T47D (cell line): ENCODE results near the gene CACNG6.
A peak's percentile ranks its signal among the peaks of the same experiment; 100 is the strongest.
"Not testable (repeated sequence)": the region's sequence is repeated elsewhere in the genome, so short reads cannot be mapped to it uniquely, and the experiment has no call there.

Experiments
- DNase-seq, 2 experiments: peaks; one replicate each; pipeline versions ENCODE4 v3.0.0 to v3.0.0-alpha.2; 2011 to 2012; ENCODE audit warnings: low read depth in 1 of 2, low spot score in 1 of 2
- JUND ChIP-seq: IDR thresholded peaks from 2 replicates; pipeline ENCODE4 v1.6.1; 2012; ENCODE audit warnings: low read depth
- in situ Hi-C: cut with HindIII; loops from 2 replicates; pipeline ENCODE4 v1.10.0; 2016; ENCODE audit warnings: low sequenced_read_pairs, low pct_unique_long_range_greater_than_20kb

The CACNG6 gene, protein sequence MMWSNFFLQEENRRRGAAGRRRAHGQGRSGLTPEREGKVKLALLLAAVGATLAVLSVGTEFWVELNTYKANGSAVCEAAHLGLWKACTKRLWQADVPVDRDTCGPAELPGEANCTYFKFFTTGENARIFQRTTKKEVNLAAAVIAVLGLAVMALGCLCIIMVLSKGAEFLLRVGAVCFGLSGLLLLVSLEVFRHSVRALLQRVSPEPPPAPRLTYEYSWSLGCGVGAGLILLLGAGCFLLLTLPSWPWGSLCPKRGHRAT

DNA sequence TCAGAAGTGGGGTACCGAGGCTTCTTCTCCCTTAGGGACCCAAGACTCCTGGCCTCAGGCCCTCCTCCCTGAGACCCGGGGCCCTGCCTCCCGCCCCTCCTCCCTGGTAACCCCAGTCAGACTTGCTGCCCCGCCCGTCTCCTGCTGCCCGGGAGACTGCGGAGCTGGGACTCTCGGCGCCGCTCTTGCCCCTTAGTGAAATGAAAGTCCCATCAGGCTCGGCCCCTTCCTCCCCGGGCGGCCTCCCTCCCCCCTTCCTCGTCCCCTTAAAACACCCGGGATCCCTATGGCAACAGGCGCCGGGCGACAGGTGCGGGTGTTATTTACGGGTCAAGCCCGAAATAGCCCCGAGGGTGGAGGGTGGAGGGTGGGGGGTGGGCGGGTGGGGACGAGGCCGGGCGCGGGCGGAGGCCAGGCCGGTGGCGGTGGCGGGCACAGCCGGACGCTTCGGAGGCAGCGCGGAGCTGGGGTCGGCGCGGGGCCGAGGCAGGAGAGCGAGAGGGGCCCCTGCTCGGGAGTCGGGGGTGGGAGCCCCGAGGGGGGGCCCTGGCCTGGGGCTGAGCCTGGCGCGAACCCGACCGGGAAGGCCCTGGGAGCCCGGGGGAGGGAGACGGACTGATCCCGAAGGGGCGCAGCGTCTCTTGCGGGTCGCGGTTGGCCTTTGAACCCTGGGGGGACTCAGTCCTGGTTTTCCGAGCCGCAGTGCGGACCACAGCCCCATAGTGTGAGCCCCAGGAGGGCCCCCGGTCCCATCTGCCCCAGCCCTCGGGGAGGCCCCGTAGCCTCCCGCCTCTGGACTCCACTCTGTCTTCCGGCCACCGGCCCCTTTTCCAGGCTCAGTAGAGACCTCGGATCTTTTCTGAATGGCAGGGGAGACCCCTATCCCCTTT, at the start of gene CACNG6:
Gene CACNG6, plus strand, starts transcription at position 414 of the 890 bp plus-strand sequence. CDS start 1,241 bp downstream, outside the sequence.
- in situ Hi-C loops = no loop called here
- peak; percentile 44 to 72 for DNase-seq
- TF ChIP-seq JUND = no peak

DNA sequence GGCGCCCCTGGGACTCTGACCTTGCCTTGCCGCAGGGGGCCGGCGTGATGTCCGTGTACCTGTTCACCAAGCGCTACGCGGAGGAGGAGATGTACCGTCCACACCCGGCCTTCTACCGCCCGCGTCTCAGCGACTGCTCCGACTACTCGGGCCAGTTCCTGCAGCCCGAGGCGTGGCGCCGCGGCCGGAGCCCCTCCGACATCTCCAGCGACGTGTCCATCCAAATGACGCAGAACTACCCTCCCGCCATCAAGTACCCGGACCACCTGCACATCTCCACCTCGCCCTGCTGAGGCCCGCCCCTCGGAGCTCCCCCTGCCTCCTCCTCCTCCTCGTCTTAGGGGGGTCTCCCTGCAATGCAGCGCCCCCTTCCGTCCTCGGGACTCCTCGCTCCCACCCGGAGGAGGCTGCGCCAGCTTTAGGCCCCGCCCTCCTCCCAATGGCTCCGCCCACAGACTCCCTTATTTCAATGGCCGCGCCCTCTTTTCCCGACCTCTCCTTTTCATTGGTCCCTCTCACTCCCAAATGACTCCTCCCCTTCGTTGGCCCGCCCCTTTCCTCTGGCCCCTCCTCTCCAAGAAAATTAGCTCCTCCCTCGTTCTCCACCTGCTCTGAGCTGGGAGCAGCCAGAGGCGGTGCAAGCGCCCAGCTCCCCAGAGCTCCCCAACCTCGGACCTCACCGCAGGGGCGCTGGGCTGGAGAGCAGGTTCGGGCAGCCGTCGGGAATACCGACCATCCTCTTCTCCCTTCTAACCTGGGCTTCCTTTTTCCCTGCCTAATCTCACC, 49.2 kb upstream of the CACNG6 start:
- in situ Hi-C loops = no loop called here
- DNase-seq = peak; percentile 49 to 90
- no peak for TF ChIP-seq JUND

DNA sequence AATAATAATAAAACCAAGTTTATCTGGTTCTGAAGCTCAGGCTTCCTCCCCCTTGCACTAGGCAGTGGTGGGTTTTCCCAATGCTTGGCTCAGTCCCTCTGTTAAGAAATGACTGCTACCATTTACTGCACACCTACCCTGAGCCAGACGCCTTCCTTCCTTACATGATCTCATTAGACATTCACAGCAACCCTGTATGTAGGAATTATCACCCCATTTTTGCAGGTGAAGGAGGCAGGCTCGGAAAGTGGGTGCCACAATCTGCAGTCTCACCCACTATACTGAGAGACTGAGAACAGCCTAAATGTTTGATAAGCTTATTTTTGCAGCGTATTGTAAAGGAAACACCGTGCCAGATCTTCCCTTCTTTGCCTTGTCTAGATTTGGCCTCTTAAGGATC, 47.0 kb upstream of the CACNG6 start:
- in situ Hi-C loops = no loop called here
- no peak for TF ChIP-seq JUND
- DNase-seq = no peak

DNA sequence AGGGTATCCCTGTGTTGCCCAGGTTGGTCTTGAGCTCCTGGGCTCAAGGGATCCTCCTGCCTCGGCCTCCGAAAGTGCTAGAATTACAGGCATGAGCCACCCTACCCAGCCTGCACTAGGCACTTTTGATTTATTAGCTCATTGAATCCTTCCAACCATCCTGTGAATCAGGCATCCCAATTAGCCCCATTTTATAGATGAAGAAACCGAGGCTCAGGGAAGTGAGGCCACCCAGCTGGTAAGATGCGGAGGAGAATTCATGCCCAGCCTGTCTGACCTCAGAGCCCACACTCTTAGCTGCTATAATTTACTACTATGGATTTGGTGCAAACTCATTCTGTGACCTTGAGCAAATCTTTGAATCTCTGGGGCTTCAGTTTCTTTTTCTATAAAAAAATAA, 46.5 kb upstream of the CACNG6 start:
- TF ChIP-seq JUND = no peak
- no peak for DNase-seq
- in situ Hi-C loops = no loop called here

DNA sequence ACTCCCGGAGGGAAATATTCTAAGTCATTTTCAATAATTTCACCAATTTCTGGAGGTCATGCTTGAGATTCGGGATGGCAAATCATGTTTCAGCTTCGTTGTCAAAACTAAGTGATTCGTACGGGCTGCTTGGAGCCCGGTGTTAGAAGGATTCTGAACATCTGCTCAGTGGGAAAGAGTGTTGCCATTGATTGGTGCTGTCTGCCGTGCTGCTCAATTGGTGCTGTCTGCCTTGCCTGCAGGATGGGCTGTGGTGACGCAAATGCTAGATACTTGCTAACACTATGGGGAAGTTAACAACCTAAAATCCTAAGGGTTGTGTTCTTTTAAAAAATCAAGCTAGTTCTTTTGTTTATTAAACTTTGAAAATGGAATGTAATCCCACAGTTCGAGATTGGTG, 46.0 kb upstream of the CACNG6 start:
- peak; percentile 40 to 44 for DNase-seq
- in situ Hi-C loops = no loop called here

DNA sequence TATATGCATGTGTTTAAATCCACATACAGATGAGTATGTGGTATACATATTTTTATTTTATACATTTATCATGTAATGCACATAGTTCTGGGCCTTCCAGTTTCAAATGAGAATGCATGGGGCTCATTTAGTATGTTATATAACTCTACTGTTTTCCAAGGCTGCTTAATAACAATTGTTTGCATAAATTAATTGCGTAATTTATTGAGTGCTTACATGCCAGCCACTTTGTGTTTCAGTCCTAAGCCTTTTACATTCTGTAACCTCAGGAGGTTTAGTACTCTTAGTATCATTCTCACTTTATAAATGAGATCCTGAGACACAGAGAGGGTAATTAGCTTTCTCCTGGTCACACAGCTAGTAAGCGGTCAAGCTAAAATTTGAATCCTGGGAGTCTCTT, 45.4 kb upstream of the CACNG6 start:
- DNase-seq = no peak
- no peak for TF ChIP-seq JUND
- in situ Hi-C loops = no loop called here

More for the DNA sequence above, 46.0 kb upstream of the CACNG6 start:
- no peak for TF ChIP-seq JUND

DNA sequence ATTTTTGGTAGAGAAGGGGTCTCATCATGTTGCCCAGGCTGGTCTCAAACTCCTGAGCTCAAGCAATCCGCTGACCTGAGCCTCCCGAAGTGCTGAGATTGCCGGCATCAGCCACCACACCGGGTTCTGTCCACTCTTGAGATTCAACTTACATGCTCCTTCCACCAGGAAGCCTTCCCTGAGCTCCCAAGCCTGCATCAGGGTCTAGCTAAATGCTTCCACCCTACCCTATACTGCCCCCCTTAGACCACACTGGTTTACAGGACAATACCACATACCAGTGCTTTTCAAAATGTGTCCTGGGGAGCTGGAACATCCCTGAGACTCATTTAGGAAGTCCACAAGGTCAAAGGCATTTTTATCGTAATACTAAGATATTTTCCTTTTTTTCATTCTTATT, 43.8 kb upstream of the CACNG6 start:
- in situ Hi-C loops = no loop called here
- peak in 1 of 2 experiments; percentile 43 for DNase-seq
- TF ChIP-seq JUND = no peak

DNA sequence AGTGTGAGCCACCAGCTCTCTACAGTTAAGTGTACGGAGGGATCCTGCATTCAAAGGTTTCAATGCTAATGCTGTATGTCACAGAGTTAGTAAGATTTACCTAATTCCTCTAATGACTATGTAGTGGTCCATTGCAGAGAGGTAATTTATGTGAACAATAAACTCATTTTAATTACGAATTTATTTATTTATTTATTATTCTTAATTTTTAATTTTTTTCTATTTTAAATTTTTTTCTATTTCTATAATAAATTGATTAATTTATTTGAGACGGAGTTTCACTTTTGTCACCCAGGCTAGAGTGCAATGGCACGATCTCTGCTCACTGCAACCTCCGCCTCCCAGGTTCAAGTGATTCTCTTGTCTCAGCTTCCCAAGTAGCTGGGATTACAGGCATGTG, 42.8 kb upstream of the CACNG6 start:
- in situ Hi-C loops, DNase-seq: not testable (repeated sequence)

DNA sequence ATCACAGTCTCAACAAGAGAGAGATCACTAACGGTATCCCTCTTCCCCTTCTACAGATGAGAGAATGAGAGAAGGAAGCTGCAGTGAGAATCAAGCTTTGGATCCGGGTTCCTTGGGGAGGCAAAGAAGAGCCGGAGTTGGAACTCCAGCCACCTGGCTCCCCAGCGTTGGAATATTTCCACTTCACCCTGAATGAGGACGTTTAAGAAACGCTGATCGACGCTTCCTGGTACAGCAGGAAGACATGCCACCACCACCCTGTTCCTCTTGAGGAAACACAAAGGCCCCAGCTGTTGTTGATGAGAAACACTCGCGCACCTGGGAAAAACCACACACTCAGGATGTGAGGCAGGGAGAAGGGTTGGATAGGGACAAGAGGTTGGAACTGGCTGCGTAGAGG, 40.0 kb upstream of the CACNG6 start:
- TF ChIP-seq JUND = no peak
- in situ Hi-C loops = no loop called here
- no peak for DNase-seq

DNA sequence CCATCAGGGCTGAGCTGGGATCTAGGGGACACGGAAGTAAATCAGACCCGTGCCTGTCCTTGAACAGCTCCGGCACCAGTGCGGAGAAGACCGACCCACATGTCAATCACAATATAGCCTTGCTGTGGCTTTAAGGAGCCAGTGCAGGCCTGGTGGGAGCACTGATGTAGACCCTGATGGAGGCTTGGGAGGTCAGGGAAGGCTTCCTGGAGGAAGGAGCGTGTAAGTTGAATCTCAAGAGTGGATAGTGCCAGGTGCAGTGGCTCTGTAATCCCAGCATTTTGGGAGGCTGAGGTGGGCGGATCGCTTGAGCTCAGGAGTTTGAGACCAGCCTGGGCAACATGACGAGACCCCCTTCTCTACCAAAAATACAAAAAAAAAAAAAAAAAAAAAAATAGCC, 39.5 kb upstream of the CACNG6 start:
- no peak for TF ChIP-seq JUND
- DNase-seq = no peak
- in situ Hi-C loops = no loop called here

DNA sequence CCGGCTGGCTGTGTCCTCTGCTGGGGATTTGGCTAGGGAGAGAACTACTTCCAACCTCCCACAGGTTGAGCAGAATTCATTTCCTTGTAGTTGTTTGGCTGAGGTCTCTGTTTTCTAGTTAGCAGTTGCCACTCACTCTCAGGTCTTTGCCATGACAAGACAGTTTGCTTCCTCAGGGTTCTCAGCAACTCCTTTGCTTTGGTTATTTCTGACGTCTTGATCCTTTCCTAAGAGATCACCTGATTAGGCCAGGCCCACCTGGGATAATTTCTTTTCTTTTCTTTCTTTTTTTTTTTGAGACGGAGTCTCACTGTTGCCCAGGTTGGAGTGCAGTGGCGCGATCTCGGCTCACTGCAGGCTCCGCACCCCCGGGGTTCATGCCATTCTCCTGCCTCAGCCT, 38.1 kb upstream of the CACNG6 start:
- DNase-seq = no peak
- no peak for TF ChIP-seq JUND
- in situ Hi-C loops = no loop called here

DNA sequence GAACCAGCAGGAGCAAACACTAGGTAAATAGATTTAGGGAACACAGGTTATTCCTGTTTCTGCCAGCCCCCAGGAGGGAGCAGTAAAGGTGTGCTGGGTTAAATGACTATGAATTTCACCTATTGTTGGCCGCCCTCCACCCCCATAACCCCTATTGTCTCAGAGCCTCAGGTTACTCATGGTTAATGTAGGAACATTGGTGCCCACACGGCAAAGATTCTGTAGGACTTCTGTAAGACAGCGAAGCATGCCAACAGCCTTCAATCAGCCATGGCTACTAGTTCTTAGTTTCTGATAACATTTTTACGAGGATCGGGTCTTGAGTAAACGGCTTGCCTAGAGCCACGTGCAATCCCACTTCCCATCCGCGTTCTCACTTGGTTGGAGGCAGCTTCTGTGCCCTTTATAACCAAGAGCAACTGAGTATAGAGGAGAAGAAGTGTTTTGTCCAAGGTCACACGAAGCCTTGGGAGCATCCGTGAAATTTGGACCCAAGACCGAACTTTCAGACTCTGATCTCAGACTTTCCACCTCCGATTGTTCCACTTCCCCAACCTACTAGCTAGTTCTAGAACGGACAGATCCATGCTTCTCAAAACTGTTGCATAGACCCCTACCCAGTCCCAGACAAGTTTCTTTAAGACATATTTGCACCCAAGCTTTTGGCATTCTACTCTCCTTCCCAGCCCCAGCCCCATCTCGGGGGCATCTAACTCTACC, 33.8 kb upstream of the CACNG6 start:
- in situ Hi-C loops = no loop called here
- no peak for TF ChIP-seq JUND
- DNase-seq = no peak
